Spleen (tissue), 11 donors: ENCODE measurements around the gene MTX1. TPM values are rescaled to one million over a fixed set of nuclear protein-coding genes. Genes with fewer than 3 reads are reported as not detected.

Experiments used
- DNase-seq: peaks from one replicate; pipeline ENCODE4 v3.0.0-alpha.2; 2020
- H3K27ac ChIP-seq, 8 donors: fragments of 200-600 bp; sonication (generic) in 7 of 8; 1 replicate in 4 of 8; 2 replicates in 4 of 8; pipeline versions ENCODE4 v1.5.0 to v1.8.0; 2016 to 2021; ENCODE audit warnings: inconsistent platforms in 4 of 8, mild to moderate bottlenecking in 4 of 8, moderate library complexity in 1 of 8
- H3K27me3 ChIP-seq, 7 donors: fragments of 200-600 bp; sonication (generic) in 6 of 7; replicated peaks in 1 of 7; 1 replicate in 4 of 7; 2 replicates in 3 of 7; pipeline versions ENCODE4 v1.5.0 to v1.8.0; 2016 to 2021; ENCODE audit warnings: inconsistent platforms in 3 of 7, mild to moderate bottlenecking in 1 of 7
- H3K36me3 ChIP-seq, 6 donors: fragments of 200-600 bp; sonication (generic) in 5 of 6; 1 replicate in 4 of 6; 2 replicates in 2 of 6; pipeline versions ENCODE4 v1.5.0 to v1.8.0; 2016 to 2021; ENCODE audit warnings: inconsistent platforms in 2 of 6
- H3K4me1 ChIP-seq, 6 donors: fragments of 200-600 bp; sonication (generic) in 5 of 6; 1 replicate in 3 of 6; 2 replicates in 3 of 6; pipeline versions ENCODE4 v1.5.0 to v1.8.0; 2016 to 2021; ENCODE audit warnings: inconsistent platforms in 3 of 6
- H3K4me3 ChIP-seq, 8 donors: fragments of 200-600 bp; sonication (generic) in 7 of 8; 1 replicate in 4 of 8; 2 replicates in 4 of 8; pipeline versions ENCODE4 v1.5.0 to v1.8.0; 2016 to 2021; ENCODE audit warnings: inconsistent platforms in 4 of 8, mild to moderate bottlenecking in 4 of 8, moderate library complexity in 2 of 8
- H3K9me3 ChIP-seq, 8 donors: fragments of 200-600 bp; sonication (generic) in 7 of 8; 1 replicate in 4 of 8; 2 replicates in 4 of 8; pipeline versions ENCODE4 v1.5.0 to v1.8.0; 2016 to 2021; ENCODE audit warnings: inconsistent platforms in 4 of 8
- CTCF ChIP-seq, 11 experiments: fragments of 200-600 bp in 7 of 11; fragments of 450-650 bp in 4 of 11; sonication (generic) in 4 of 11; IDR thresholded peaks in 8 of 11; conservative IDR thresholded peaks in 3 of 11; 1 replicate in 7 of 11; 2 replicates in 4 of 11; pipeline versions ENCODE4 v1.4.0 to v1.8.0; 2016 to 2021; ENCODE audit warnings: antibody characterized with exemption in 11 of 11, inconsistent platforms in 4 of 11, mild to moderate bottlenecking in 1 of 11
- POLR2A ChIP-seq, 3 donors: fragments of 450-650 bp; IDR thresholded peaks; one replicate each; pipeline ENCODE4 v1.5.1; 2017; ENCODE audit warnings: antibody characterized with exemption in 3 of 3, mild to moderate bottlenecking in 1 of 3
- POLR2AphosphoS5 ChIP-seq, 3 donors: sonication (generic); formaldehyde crosslinking; IDR thresholded peaks; one replicate each; pipeline ENCODE4 v1.5.1; 2017; ENCODE audit warnings: antibody characterized with exemption in 3 of 3
- WGBS, 5 donors: extraction: QIAGEN DNeasy Blood & Tissue Kit in 3 of 5; methylation state at CpG; one replicate each; pipeline versions ENCODE4 v1.1.5 to v1.1.7; 2013 to 2018; 5-methylcytosine and 5-hydroxymethylcytosine counted together
- intact Hi-C: fragments of 100-400 bp; cut with DNase I; formaldehyde crosslinking; loops from one replicate; pipeline ENCODE4 v1.15.0; 2023; ENCODE audit warnings: low total_unique reads
- polyA plus RNA-seq, 3 donors: library from polyadenylated mRNA; stranded (reverse); fragments of 200-250 nt; gene quantifications; one replicate each; pipeline ENCODE4 v1.2.1, GENCODE V29; 2013
- total RNA-seq, 7 donors: library from RNA; depleted of rRNA in 3 of 7; stranded (reverse); fragments of >200 nt in 3 of 7; fragmentation: NEBNext Ultra II Directional in 4 of 7; extraction: Animal tissue kit (Norgen Biotek cat#: 25700) in 4 of 7; gene quantifications; one replicate each; pipeline versions ENCODE4 v1.1.0 to v1.2.1, GENCODE V29; 2016 to 2021
- donor health status: healthy with polysubstance abuse.
- donor health status: DM: no; HTN: no; CAD: no; lungs with moderate emphysema.
- donor health status: DM: no; HTN: no; CAD: no.
- donor health status: Bipolar disorder and iron deficiency.
- donor health status: healthy.
- donor health status: DM: no; HTN: no; CAD: no.
- donor health status: DM: yes; HTN: yes; CAD: no.

Gene MTX1
- total and polyA plus RNA-seq, 10 donors: 28.2 to 48.4 (median 38.5) TPM

- intact Hi-C loops: no loop called here
- no peaks in the 10 kb centered on the region for H3K9me3 ChIP-seq
- DNase-seq: no peak
- 0 to 1% (median 1%) methylated on average over 6 to 9 of the region's 9 CpGs for WGBS, 5 donors
- peaks cover 3 to 80% (median 55%) of the 10 kb centered on the region in 6 donors for H3K36me3 ChIP-seq
- peak overlapping the region; percentile 79 to 94 (median 88) for H3K27ac ChIP-seq
- H3K4me3 ChIP-seq: peak overlapping the region; percentile 62 to 99 (median 88)
- H3K4me1 ChIP-seq: peaks cover 15 to 42% (median 28%) of the 10 kb centered on the region in 6 donors
- TF ChIP-seq POLR2AphosphoS5 (IDR thresholded peaks at IDR 0.05): no peak
- no peak for TF ChIP-seq POLR2A (IDR thresholded peaks at IDR 0.05)
- no peak for TF ChIP-seq CTCF (IDR thresholded peaks at IDR 0.05 in 8 of 11, conservative IDR thresholded peaks at IDR 0.05 in 3 of 11)
- no peaks in the 10 kb centered on the region for H3K27me3 ChIP-seq
These were observed 53.0 kb downstream of the MTX1 start for GRCh38 chr1:155261493-155261851.

- peak within 1 kb of the TSS; percentile 62 to 99 (median 88) for H3K4me3 ChIP-seq
- H3K4me1 ChIP-seq: peaks cover 15 to 38% (median 27%) of the 10 kb centered on the region in 6 donors
- H3K36me3 ChIP-seq: peaks cover 5 to 80% (median 56%) of the 10 kb centered on the region in 6 donors
- intact Hi-C loops: no loop called here
- DNase-seq: peak; percentile 96
- H3K9me3 ChIP-seq: no peaks in the 10 kb centered on the region
- H3K27ac ChIP-seq: peak within 1 kb of the TSS; percentile 79 to 94 (median 88)
- TF ChIP-seq POLR2AphosphoS5 (IDR thresholded peaks at IDR 0.05): peak; percentile 94 to 98 (median 96)
- TF ChIP-seq CTCF (IDR thresholded peaks at IDR 0.05 in 8 of 11, conservative IDR thresholded peaks at IDR 0.05 in 3 of 11): no peak
- peak in 1 of 3 donors; percentile 73 for TF ChIP-seq POLR2A (IDR thresholded peaks at IDR 0.05)
- 0 to 1% (median 0%) methylated on average over 28 to 47 of the region's 47 CpGs for WGBS, 5 donors
- no peaks in the 10 kb centered on the region for H3K27me3 ChIP-seq
These were observed 53.6 kb downstream of the MTX1 start, which contains the start of gene SCAMP3 for GRCh38 chr1:155261852-155262673. Gene SCAMP3, minus strand, starts transcription at chr1:155262360. Its CDS starts 209 bp downstream, at chr1:155262151.

GRCh38 chr1:155263067-155263466 is 54.6 kb downstream of the MTX1 start:
- H3K27ac ChIP-seq: peak overlapping the region in 4 of 8 donors; percentile 88 to 94 (median 88)
- TF ChIP-seq CTCF (IDR thresholded peaks at IDR 0.05 in 8 of 11, conservative IDR thresholded peaks at IDR 0.05 in 3 of 11) (no peak), POLR2AphosphoS5 (IDR thresholded peaks at IDR 0.05) (peak; percentile 8 to 38 (median 35))

More at GRCh38 chr1:155263067-155263466, 54.6 kb downstream of the MTX1 start:
- H3K27me3 ChIP-seq: no peaks in the 10 kb centered on the region
- H3K9me3 ChIP-seq: no peaks in the 10 kb centered on the region
- DNase-seq: peak; percentile 75
- peaks cover 5 to 80% (median 58%) of the 10 kb centered on the region in 6 donors for H3K36me3 ChIP-seq
- intact Hi-C loops: no loop called here
- H3K4me1 ChIP-seq: peaks cover 15 to 38% (median 27%) of the 10 kb centered on the region in 6 donors
- peak overlapping the region in 1 of 8 donors; percentile 99 for H3K4me3 ChIP-seq
- 78 to 92% (median 87%) methylated on average over 11 of the region's 11 CpGs for WGBS, 5 donors

Other genes with a start within 250 kb of the MTX1 start
- gene PYGO2, start 246.9 kb upstream of the MTX1 start, total RNA-seq: 10 to 100 TPM; 28.4 to 36.6 (median 35.5) TPM
- gene PYGO2, start 246.9 kb upstream of the MTX1 start, polyA plus RNA-seq: 10 to 100 TPM; 19.8 to 35.7 (median 19.9) TPM
- gene SHC1, start 237.9 kb upstream of the MTX1 start, total RNA-seq: 100 to 1,000 TPM in 4 of 7 donors, 10 to 100 TPM in 3; 63.4 to 133 (median 108) TPM
- gene SHC1, start 237.9 kb upstream of the MTX1 start, polyA plus RNA-seq: 10 to 100 TPM; 36.8 to 49.8 (median 48.6) TPM
- 10 to 100 TPM; 15.7 to 42.5 (median 27.2) TPM for gene CKS1B, start 234.0 kb upstream of the MTX1 start, total RNA-seq
- 10 to 100 TPM; 17.0 to 51.5 (median 43.2) TPM for gene CKS1B, start 234.0 kb upstream of the MTX1 start, polyA plus RNA-seq
- gene FLAD1, start 225.4 kb upstream of the MTX1 start, total RNA-seq: 10 to 100 TPM; 27.1 to 35.8 (median 30.3) TPM
- 10 to 100 TPM; 31.9 to 43.4 (median 40.1) TPM for gene FLAD1, start 225.4 kb upstream of the MTX1 start, polyA plus RNA-seq
- under 1 TPM in 1 of 7 donors, not detected in 6; 0.60 TPM for gene LENEP, start 215.1 kb upstream of the MTX1 start, total RNA-seq
- gene LENEP, start 215.1 kb upstream of the MTX1 start, polyA plus RNA-seq: not detected
- 10 to 100 TPM; 44.0 to 88.9 (median 68.8) TPM for gene ZBTB7B, start 205.9 kb upstream of the MTX1 start, total RNA-seq
- gene ZBTB7B, start 205.9 kb upstream of the MTX1 start, polyA plus RNA-seq: 10 to 100 TPM; 11.1 to 38.6 (median 13.4) TPM
- gene DCST2, start 174.9 kb upstream of the MTX1 start, total RNA-seq: 1 to 10 TPM in 2 of 7 donors, under 1 TPM in 4, not detected in 1; 0.54 to 4.1 (median 0.71) TPM
- gene DCST2, start 174.9 kb upstream of the MTX1 start, polyA plus RNA-seq: 1 to 10 TPM; 1.0 to 2.1 (median 1.7) TPM
- not detected for gene DCST1, start 174.9 kb upstream of the MTX1 start, total RNA-seq
- not detected for gene DCST1, start 174.9 kb upstream of the MTX1 start, polyA plus RNA-seq
- gene ADAM15, start 157.4 kb upstream of the MTX1 start, total RNA-seq: 100 to 1,000 TPM in 2 of 7 donors, 10 to 100 TPM in 5; 70.8 to 205 (median 84.6) TPM
- gene ADAM15, start 157.4 kb upstream of the MTX1 start, polyA plus RNA-seq: 100 to 1,000 TPM in 2 of 3 donors, 10 to 100 TPM in 1; 76.4 to 313 (median 286) TPM
- gene EFNA4, start 145.0 kb upstream of the MTX1 start, total RNA-seq: 1 to 10 TPM; 4.6 to 7.7 (median 6.0) TPM
- gene EFNA4, start 145.0 kb upstream of the MTX1 start, polyA plus RNA-seq: 1 to 10 TPM; 7.3 to 9.5 (median 8.7) TPM
- gene EFNA3, start 129.9 kb upstream of the MTX1 start, total RNA-seq: 1 to 10 TPM in 6 of 7 donors, not detected in 1; 1.6 to 4.3 (median 2.4) TPM
- 1 to 10 TPM; 1.4 to 2.0 (median 1.7) TPM for gene EFNA3, start 129.9 kb upstream of the MTX1 start, polyA plus RNA-seq
- gene EFNA1, start 80.8 kb upstream of the MTX1 start, total RNA-seq: 10 to 100 TPM in 5 of 7 donors, 1 to 10 TPM in 2; 8.0 to 19.4 (median 10.3) TPM
- 1 to 10 TPM; 3.7 to 8.0 (median 7.8) TPM for gene EFNA1, start 80.8 kb upstream of the MTX1 start, polyA plus RNA-seq
- 10 to 100 TPM; 28.4 to 41.4 (median 38.2) TPM for gene SLC50A1, start 72.8 kb upstream of the MTX1 start, total RNA-seq
- gene SLC50A1, start 72.8 kb upstream of the MTX1 start, polyA plus RNA-seq: 10 to 100 TPM; 60.1 to 73.8 (median 72.5) TPM
- gene DPM3, start 68.2 kb upstream of the MTX1 start, total RNA-seq: 10 to 100 TPM; 25.0 to 62.4 (median 49.9) TPM
- gene DPM3, start 68.2 kb upstream of the MTX1 start, polyA plus RNA-seq: 100 to 1,000 TPM; 205 to 262 (median 229) TPM
- 100 to 1,000 TPM; 113 to 154 (median 136) TPM for gene KRTCAP2, start 35.4 kb upstream of the MTX1 start, total RNA-seq
- gene KRTCAP2, start 35.4 kb upstream of the MTX1 start, polyA plus RNA-seq: 100 to 1,000 TPM; 193 to 203 (median 200) TPM
- gene TRIM46, start 34.8 kb upstream of the MTX1 start, total RNA-seq: 1 to 10 TPM in 6 of 7 donors, under 1 TPM in 1; 0.83 to 3.6 (median 1.6) TPM
- gene TRIM46, start 34.8 kb upstream of the MTX1 start, polyA plus RNA-seq: under 1 TPM; 0.35 to 0.77 (median 0.46) TPM
- gene THBS3, start 798 bp upstream of the MTX1 start, total RNA-seq: 10 to 100 TPM; 14.3 to 22.6 (median 20.5) TPM
- 10 to 100 TPM; 10.2 to 31.2 (median 27.7) TPM for gene THBS3, start 798 bp upstream of the MTX1 start, polyA plus RNA-seq
- gene ENTREP3, start 46.8 kb downstream of the MTX1 start, total RNA-seq: 10 to 100 TPM in 6 of 7 donors, 1 to 10 TPM in 1; 9.9 to 19.3 (median 15.6) TPM
- gene ENTREP3, start 46.8 kb downstream of the MTX1 start, polyA plus RNA-seq: 10 to 100 TPM in 1 of 3 donors, 1 to 10 TPM in 2; 6.5 to 13.2 (median 9.4) TPM
- 10 to 100 TPM; 46.5 to 52.4 (median 49.8) TPM for gene SCAMP3, start 53.7 kb downstream of the MTX1 start, total RNA-seq
- gene SCAMP3, start 53.7 kb downstream of the MTX1 start, polyA plus RNA-seq: 10 to 100 TPM; 51.8 to 59.9 (median 53.2) TPM
- 10 to 100 TPM; 61.0 to 89.9 (median 71.8) TPM for gene CLK2, start 64.8 kb downstream of the MTX1 start, total RNA-seq
- gene CLK2, start 64.8 kb downstream of the MTX1 start, polyA plus RNA-seq: 10 to 100 TPM; 38.6 to 82.0 (median 77.4) TPM
- 1 to 10 TPM in 6 of 7 donors, under 1 TPM in 1; 0.65 to 3.3 (median 1.9) TPM for gene HCN3, start 68.8 kb downstream of the MTX1 start, total RNA-seq
- 1 to 10 TPM in 2 of 3 donors, under 1 TPM in 1; 0.89 to 1.6 (median 1.4) TPM for gene HCN3, start 68.8 kb downstream of the MTX1 start, polyA plus RNA-seq
- under 1 TPM in 4 of 7 donors, not detected in 3; 0.22 to 0.74 (median 0.43) TPM for gene PKLR, start 92.7 kb downstream of the MTX1 start, total RNA-seq
- under 1 TPM in 1 of 3 donors, not detected in 2; 0.04 TPM for gene PKLR, start 92.7 kb downstream of the MTX1 start, polyA plus RNA-seq
- gene FDPS, start 100.2 kb downstream of the MTX1 start, total RNA-seq: 100 to 1,000 TPM in 2 of 7 donors, 10 to 100 TPM in 5; 84.5 to 118 (median 94.5) TPM
- gene FDPS, start 100.2 kb downstream of the MTX1 start, polyA plus RNA-seq: 100 to 1,000 TPM; 111 to 134 (median 130) TPM
- 10 to 100 TPM; 11.4 to 21.1 (median 18.0) TPM for gene RUSC1, start 112.2 kb downstream of the MTX1 start, total RNA-seq
- 10 to 100 TPM in 2 of 3 donors, 1 to 10 TPM in 1; 8.5 to 17.3 (median 10.8) TPM for gene RUSC1, start 112.2 kb downstream of the MTX1 start, polyA plus RNA-seq